ENCODE results near the gene SEMA4F.

SEMA4F gene

DNA sequence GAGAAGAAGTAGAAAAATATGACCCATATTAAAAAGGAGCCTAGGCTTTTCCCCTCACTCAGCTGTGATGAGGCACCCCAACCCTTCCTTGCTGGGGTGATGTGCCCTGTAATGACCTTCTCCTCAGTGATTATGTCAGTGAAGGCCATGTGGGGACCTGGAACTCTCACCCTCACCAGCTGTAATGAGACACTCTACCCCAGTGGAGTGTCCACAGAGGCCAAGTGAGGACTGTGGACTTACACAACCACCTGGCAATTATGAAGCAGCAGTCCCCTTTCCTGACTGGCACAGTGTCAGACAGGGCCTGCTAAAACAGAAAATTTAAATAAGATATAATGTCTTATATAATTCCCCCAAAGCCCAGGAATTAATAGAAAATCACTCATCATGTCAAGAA lies 54.2 kb downstream of the SEMA4F start:
- DNase-seq = no peak

GRCh38 chr2:74708883-74709282 lies 54.8 kb downstream of the SEMA4F start:
- peak; percentile 29 for DNase-seq

DNA sequence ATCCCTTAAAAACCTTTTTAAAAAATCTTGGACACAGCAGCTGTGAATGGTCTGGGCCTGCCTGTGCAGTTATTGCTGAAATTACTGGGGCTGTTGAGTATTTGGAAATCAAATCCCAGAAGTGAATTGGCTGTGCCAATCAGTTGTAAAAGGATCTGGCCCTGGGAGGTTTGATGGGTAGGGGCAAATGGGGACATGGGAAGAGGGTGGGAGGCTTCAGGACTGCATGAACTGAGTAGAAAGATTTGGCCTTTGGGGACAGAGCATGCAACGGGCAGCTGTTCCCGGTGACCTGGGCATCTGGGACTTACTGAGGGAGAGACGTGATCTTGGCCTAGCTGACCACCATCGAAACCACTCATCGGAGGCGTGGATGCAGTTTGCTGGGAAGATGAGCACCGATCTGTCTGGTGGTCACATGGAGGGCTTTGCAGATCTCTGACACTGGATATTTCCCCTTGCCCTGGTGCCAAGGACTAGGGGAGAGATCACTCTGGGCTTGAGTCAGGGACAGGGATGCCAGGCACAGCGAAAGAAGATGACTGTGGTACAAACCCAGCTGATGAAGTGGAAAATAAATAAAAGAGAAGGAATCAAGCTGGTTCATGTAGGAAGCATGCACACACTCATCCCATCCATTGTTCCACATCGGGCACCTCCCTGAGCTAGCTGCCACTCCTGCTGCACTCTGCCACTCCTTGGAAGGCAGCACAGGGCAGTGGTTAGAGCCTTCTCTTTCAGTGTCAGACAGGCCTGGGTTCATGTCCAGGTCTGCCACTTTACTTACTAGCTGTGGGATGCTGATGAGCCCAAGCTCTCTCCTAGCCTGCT lies 58.4 kb downstream of the SEMA4F start:
- no peak for DNase-seq

DNA sequence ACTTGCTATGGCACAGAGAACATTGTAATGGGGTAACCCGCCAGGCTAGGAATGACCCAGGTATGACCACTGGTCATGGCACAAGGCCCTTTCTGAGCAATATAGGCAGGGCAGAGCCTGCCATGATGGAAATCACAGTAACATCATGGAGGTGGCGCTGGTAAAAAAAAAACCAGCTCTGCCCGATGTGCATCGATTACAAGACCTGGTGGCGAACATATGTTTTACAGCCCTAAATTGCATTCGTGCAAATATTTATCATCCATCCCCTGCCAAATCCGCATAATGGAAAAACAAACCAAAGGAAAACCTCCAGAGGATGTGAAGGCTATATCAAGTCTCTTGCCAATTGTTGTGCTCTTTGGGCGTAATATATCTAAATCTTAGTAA lies 60.6 kb downstream of the SEMA4F start:
- peak; percentile 67 for DNase-seq

- DNase-seq = peak; percentile 90
Observed at GRCh38 chr2:74715081-74715791, 61.2 kb downstream of the SEMA4F start.

- peak; percentile 72 for DNase-seq
Observed at GRCh38 chr2:74715880-74716279, 61.8 kb downstream of the SEMA4F start.

DNA sequence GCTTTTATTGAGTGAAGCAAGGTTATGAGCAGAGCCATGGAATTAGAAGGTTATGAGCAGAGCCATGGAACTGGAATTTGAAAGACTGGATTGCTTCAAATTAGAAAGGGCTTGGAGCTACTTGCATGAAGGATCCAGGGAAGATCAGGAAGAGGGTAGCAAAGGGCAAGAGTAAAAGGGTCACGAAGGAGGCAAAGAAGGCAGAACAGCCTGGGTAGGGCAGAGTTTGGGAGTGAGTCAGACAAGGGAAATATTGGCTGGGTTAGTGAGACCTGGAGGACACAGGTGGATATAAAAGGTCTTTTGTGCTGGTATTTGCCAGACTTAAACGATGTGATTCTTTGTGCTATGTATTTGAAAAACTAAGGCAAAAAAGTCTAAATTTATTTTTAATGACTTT lies 65.0 kb downstream of the SEMA4F start:
- no peak for DNase-seq

GRCh38 chr2:74721316-74721715 lies 67.3 kb downstream of the SEMA4F start:
- no peak for DNase-seq

GRCh38 chr2:74724496-74724895 lies 70.4 kb downstream of the SEMA4F start:
- DNase-seq = no peak

- DNase-seq = no peak
Observed at GRCh38 chr2:74725287-74725686, 71.2 kb downstream of the SEMA4F start.

DNA sequence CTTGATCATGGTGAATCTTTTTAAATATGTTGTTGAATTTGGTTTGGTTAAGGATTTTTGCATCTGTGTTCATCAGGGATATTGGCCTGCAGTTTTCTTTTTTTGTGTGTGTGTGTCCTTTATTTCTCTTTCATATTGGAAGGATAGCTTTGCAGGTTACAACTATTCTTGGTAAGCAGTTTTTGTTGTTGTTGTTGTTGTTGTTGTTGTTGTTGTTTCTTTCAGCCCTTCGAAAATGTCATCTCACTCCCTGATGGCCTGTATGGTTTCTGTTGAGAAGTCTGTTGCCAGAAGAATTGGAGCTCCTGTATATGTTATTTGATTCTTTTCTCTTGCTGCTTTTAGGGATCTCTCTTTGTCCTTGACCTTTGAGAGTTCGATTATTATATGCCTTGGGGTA lies 74.8 kb downstream of the SEMA4F start:
- DNase-seq = no peak

DNA sequence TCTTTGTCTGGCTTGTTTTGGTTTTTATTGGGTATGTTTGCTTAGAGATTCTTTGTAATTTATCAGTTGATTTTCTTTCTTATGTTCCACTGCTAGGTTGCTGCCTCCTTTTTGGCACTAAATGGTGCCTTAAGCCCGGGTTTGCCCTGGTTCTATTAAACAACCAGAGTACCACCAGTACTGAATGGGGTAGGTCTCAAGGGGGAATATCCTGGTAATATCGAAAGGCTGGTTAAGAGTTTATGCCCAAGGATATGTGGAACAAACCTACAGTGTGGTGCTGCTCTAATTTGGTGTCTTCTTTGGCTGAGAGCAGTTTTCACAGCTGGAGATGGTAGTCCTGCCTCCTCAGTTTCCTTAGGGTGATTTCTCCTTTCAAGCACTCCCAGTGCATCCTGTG lies 76.5 kb downstream of the SEMA4F start:
- DNase-seq = no peak
